Breast epithelium (tissue), 3 donors: Measurements from ENCODE around the gene MYBPH.

Experiments used
- CTCF ChIP-seq, 3 donors: fragments of 450-650 bp; IDR thresholded peaks; one replicate each; pipeline ENCODE4 v1.5.1; 2016 to 2017; ENCODE audit warnings: antibody characterized with exemption in 3 of 3, mild to moderate bottlenecking in 3 of 3, moderate library complexity in 3 of 3
- POLR2A ChIP-seq: fragments of 450-650 bp; IDR thresholded peaks from one replicate; pipeline ENCODE4 v1.6.1; 2016; ENCODE audit warnings: antibody characterized with exemption, mild to moderate bottlenecking, moderate library complexity
- POLR2AphosphoS5 ChIP-seq, 3 donors: sonication (generic); formaldehyde crosslinking; IDR thresholded peaks; one replicate each; pipeline ENCODE4 v1.6.1; 2017; ENCODE audit warnings: antibody characterized with exemption in 3 of 3

- TF ChIP-seq CTCF (IDR thresholded peaks at IDR 0.05) (no peak), POLR2AphosphoS5 (IDR thresholded peaks at IDR 0.05) (no peak), POLR2A (no peak)
Observed at GRCh38 chr1:203124011-203124410, 51.6 kb downstream of the MYBPH start.
